A204.1 (cell line): ENCODE data around the gene FLNC.

Experiments
- FAIRE-seq: peaks from 2 replicates; lab custom pipeline; 2012; peaks lifted over from hg19 to GRCh38; lab: Jason Lieb, UNC

The FLNC gene

GRCh38 chr7:128830231-128831177 is at the start of gene FLNC:
FLNC (plus strand) TSS chr7:128830406; CDS start chr7:128830638, 232 bp downstream.
- no peak for FAIRE-seq

DNA sequence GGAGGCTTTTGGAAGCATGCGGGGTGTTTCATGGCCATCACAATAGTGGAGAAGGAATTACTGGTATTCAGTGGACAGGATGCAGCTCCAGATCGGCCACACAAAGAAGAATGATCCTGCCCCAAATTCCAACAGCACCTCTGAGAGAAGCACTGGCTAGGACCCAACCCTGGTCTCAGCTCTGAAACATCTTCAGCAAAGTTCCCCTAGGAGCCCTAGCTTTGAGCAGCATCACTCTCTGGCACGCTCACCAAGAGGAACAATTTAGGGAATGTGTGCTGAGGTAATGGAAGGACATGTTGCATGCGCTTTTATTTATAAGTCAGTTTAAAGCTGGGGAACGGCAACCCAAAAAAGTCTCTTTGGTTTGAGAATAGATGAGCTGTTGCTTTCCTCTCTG is 49.1 kb upstream of the FLNC start:
- no peak for FAIRE-seq

- no peak for FAIRE-seq
Observed at GRCh38 chr7:128781851-128782250, 48.4 kb upstream of the FLNC start.

GRCh38 chr7:128783143-128783861 is 46.9 kb upstream of the FLNC start:
- FAIRE-seq, result no peak

- no peak for FAIRE-seq
Observed at GRCh38 chr7:128785738-128786137, 44.5 kb upstream of the FLNC start.

DNA sequence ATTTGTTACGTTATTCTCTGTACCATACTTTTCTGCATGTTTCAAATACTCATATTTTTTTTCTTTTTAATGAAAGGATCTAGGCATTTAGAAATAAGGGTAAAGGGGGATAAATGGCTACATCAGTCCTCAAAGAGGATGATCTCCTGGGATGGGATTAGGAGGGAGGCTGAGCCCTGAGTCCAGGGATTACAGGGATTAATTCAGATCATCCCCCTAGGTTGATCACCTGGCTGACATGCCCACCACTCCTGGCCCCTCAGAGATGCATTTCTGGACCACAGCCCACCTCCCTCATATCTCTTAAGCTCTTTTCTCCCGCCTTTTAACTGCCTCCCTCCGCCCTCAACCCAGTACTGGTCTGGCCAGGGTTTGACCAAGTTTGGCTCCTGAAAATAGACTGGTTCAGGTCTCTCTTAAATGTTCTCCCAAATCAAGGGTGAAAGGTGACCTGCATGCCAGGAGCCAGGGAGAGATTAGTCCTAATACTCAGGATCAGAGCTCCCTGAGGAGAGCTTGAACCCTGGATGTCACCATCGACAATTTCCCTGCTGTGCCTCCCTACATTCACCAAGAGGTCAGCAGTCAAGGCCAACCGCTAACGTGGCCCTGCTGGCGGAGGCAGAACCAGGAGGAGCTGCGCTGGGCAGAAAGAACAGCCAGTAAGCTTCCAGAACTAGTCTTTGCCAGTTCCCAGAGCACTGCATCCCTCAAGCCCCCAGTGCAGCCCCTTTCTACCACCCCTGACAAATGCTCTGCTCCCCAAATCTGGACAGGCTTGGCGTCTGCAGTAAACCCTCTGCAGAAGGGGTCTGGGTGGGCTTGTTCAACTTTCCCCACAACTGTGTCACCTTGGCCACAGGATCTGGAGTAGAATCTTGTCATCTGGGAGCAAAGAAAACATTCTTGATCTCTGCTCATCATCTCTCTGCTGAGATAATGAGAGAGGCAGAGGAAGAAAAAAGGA is 41.5 kb upstream of the FLNC start:
- no peak for FAIRE-seq

GRCh38 chr7:128790315-128791041 is 39.7 kb upstream of the FLNC start:
- FAIRE-seq, result no peak

GRCh38 chr7:128791121-128791971 is 38.9 kb upstream of the FLNC start, which contains the start of gene CCDC136:
CCDC136 (plus strand) TSS chr7:128791968; CDS start chr7:128792412, 444 bp downstream.
- no peak for FAIRE-seq

DNA sequence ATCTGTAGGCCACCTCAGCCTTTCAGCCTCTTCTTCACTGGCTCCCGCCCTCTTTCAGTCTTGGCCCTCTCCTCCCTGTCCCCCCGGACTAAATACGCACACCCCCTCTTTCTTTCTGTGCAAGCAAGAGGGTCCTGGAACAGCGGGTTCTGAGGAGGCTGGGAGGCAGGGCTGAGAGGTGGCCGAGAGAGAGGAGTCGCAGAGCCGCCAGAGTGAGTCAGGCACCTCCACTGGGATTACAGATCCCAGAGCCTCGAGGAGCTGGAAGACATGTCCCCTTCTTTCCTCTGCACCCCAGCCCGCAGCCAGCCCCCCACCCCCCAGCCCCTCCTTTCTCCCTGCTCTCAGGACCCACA is 38.3 kb upstream of the FLNC start:
- no peak for FAIRE-seq

DNA sequence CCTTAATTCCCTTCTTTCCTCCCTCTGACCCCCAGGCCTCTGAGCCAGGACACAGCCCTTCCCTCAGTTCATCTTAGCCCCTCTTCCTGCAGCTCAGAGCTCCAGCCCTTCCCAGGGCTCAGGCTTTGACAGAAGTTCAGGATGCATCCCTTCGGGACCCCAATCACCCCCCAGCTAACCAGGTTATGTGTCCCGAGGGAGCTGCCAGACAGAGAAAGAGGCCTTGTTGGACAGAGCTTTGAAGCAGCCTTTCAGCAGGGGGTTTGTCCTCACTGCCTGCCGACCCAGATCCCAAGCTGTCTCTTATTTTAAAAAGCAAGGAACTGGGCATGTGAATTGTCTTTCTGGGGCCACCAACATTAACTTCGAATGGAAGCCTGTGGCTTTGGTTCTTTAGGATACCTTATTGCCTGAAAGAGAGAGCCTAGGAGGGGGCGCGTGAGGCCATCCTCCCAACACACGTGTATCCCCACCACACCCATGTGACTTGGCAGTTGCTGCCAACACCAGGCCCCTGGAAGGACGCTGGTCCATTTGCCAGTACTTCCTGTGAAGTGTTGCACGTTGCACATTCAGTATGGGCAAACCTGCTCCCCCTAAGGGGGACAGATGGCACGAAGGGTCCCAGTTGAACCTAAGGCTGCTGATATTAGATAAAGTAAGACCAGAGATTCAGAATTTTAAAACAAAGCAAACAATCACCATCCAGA is 37.6 kb upstream of the FLNC start:
- no peak for FAIRE-seq

GRCh38 chr7:128793181-128793547 is 37.0 kb upstream of the FLNC start:
- FAIRE-seq, result no peak

DNA sequence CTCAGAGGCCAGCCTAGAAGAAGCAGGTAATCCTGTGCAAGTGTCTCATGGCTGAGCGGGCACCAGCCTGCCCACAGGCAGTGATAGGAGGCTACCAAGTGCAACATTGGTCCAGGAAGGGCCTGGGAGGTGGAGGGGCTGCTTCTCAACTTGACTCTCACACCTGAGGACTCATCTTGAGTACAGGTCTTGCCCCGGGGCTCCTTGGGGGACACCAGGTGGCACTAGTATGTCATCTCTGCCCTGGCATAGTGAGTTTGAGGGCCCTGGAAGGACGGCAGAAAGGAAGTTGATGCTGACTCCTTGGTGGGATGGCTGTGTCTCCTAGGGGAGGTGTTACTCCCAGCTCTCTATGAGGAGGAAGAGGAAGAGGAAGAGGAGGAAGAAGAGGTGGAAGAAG is 36.2 kb upstream of the FLNC start:
- no peak for FAIRE-seq

DNA sequence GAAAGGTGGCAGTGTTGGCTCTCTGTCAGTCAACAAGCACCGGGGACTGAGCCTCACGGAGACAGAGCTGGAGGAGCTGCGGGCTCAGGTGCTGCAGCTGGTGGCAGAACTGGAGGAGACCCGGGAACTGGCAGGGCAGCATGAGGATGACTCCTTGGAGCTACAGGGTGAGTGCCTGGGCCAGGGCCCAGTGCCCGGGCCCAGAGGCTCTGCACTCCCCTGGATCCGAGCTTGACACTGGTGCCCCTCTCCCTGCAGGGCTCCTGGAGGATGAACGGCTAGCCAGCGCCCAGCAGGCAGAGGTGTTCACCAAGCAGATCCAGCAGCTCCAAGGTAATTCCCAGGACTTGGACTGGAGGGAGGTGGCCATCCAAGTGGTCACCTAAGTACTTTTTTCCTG is 35.8 kb upstream of the FLNC start:
- FAIRE-seq, result no peak

- no peak for FAIRE-seq
Observed at GRCh38 chr7:128795129-128795528, 35.1 kb upstream of the FLNC start.

GRCh38 chr7:128796327-128796726 is 33.9 kb upstream of the FLNC start:
- FAIRE-seq, result no peak

DNA sequence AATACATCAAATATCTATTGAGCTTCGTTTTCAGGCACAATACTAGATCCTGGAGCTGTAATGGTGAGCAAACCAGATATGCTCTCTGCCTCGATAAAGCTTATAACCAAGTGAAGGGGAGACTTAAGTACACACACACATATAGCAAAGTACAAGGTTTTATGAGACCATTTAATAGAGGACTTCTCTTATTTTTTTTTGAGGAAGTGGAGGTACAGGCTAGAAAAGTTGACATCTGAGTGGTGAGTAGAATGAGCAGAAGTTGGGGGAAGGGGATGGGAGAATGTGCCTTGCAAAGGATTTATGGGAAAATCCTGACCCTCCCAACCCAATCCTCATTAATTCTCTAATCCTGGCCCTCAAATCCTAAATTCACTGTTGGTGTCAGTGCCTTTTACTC is 30.8 kb upstream of the FLNC start:
- FAIRE-seq, result no peak

GRCh38 chr7:128800567-128800966 is 29.6 kb upstream of the FLNC start:
- FAIRE-seq, result no peak

GRCh38 chr7:128801003-128801402 is 29.2 kb upstream of the FLNC start:
- no peak for FAIRE-seq

- FAIRE-seq, result no peak
Observed at GRCh38 chr7:128801667-128802418, 28.4 kb upstream of the FLNC start.
